ENCODE data around the gene CXorf65. TPM values are rescaled to one million over a fixed set of nuclear protein-coding genes. Genes with fewer than 3 reads are reported as not detected.

Gene CXorf65
- total and polyA plus RNA-seq, 12 donors, result 0.51 TPM; not detected in 11

- no peaks in the 10 kb centered on the region for H3K27me3 ChIP-seq
- intact Hi-C loops (cut with DNase I), result no loop called here
- no peak for DNase-seq
These were observed 46.4 kb downstream of the CXorf65 start for GRCh38 chrX:71060127-71060526.

GRCh38 chrX:71057848-71058530, 48.6 kb downstream of the CXorf65 start:
- WGBS, 4 donors, result 66 to 100% (median 80%) methylated on average over 3 of the region's 3 CpGs
- no peak for TF ChIP-seq CTCF (IDR thresholded peaks at IDR 0.05)
- no peak overlapping the region for H3K4me3 ChIP-seq
- no peaks in the 10 kb centered on the region for H3K9me3 ChIP-seq (replicated peaks in 1 of 3)
- no peak for DNase-seq
- intact Hi-C loops (cut with DNase I), result no loop called here
- H3K27ac ChIP-seq, result no peak overlapping the region
- peaks cover 0 to 11% of the 10 kb centered on the region in 2 donors for H3K36me3 ChIP-seq (replicated peaks in 1 of 2)
- H3K27me3 ChIP-seq, result peaks cover 3% of the 10 kb centered on the region
- no peaks in the 10 kb centered on the region for H3K4me1 ChIP-seq (replicated peaks in 1 of 2)

More at GRCh38 chrX:71060127-71060526, 46.4 kb downstream of the CXorf65 start:
- Histone ChIP-seq H3K36me3 (replicated peaks in 1 of 2) (peaks cover 0 to 11% of the 10 kb centered on the region in 2 donors), H3K4me3 (no peak overlapping the region), H3K4me1 (replicated peaks in 1 of 2) (no peaks in the 10 kb centered on the region), H3K9me3 (replicated peaks in 1 of 3) (no peaks in the 10 kb centered on the region), H3K27ac (no peak overlapping the region)
- TF ChIP-seq CTCF (IDR thresholded peaks at IDR 0.05) (no peak), POLR2A (IDR thresholded peaks at IDR 0.05) (no peak)

GRCh38 chrX:71056867-71057266, 49.7 kb downstream of the CXorf65 start:
- H3K4me1 ChIP-seq (replicated peaks in 1 of 2), result no peaks in the 10 kb centered on the region
- H3K27me3 ChIP-seq, result peaks cover 3% of the 10 kb centered on the region
- TF ChIP-seq POLR2A (IDR thresholded peaks at IDR 0.05) (no peak), CTCF (IDR thresholded peaks at IDR 0.05) (no peak)
- H3K36me3 ChIP-seq (replicated peaks in 1 of 2), result peaks cover 0 to 11% of the 10 kb centered on the region in 2 donors
- intact Hi-C loops (cut with DNase I), result no loop called here
- H3K4me3 ChIP-seq, result no peak overlapping the region
- H3K9me3 ChIP-seq (replicated peaks in 1 of 3), result no peaks in the 10 kb centered on the region
- peak overlapping the region in 1 of 5 donors; percentile 37 for H3K27ac ChIP-seq
- DNase-seq, result no peak

Small RNAs within 50 kb of the gene (small RNA-seq; reads per million reads assigned to genes)
- 0 reads per million in 2 donors for gene CXorf65

Other genes starting within 250 kb of the CXorf65 start
- gene TEX11, start 198.0 kb downstream of the CXorf65 start, total RNA-seq, result not detected
- gene TEX11, start 198.0 kb downstream of the CXorf65 start, polyA plus RNA-seq, result under 1 TPM in 1 of 3 donors, not detected in 2; 0.13 TPM
- gene SLC7A3, start 175.6 kb downstream of the CXorf65 start, total RNA-seq, result under 1 TPM in 2 of 9 donors, not detected in 7; 0.11 to 0.28 TPM
- gene SLC7A3, start 175.6 kb downstream of the CXorf65 start, polyA plus RNA-seq, result not detected
- gene SNX12, start 38.4 kb downstream of the CXorf65 start, total RNA-seq, result 100 to 1,000 TPM in 1 of 9 donors, 10 to 100 TPM in 8; 68.0 to 101 (median 81.0) TPM
- 10 to 100 TPM; 25.4 to 75.8 (median 42.3) TPM for gene SNX12, start 38.4 kb downstream of the CXorf65 start, polyA plus RNA-seq
- gene FOXO4, start 10.9 kb downstream of the CXorf65 start, total RNA-seq, result 100 to 1,000 TPM in 5 of 9 donors, 10 to 100 TPM in 4; 61.3 to 191 (median 101) TPM
- gene FOXO4, start 10.9 kb downstream of the CXorf65 start, polyA plus RNA-seq, result 10 to 100 TPM; 14.3 to 47.7 (median 34.2) TPM
- 1 to 10 TPM in 8 of 9 donors, under 1 TPM in 1; 0.22 to 5.5 (median 1.9) TPM for gene IL2RG, start 4.8 kb upstream of the CXorf65 start, total RNA-seq
- 1 to 10 TPM; 4.3 to 7.0 (median 4.9) TPM for gene IL2RG, start 4.8 kb upstream of the CXorf65 start, polyA plus RNA-seq
- gene MED12, start 11.9 kb upstream of the CXorf65 start, total RNA-seq, result 100 to 1,000 TPM in 2 of 9 donors, 10 to 100 TPM in 7; 39.0 to 107 (median 90.6) TPM
- 10 to 100 TPM; 34.0 to 49.3 (median 44.3) TPM for gene MED12, start 11.9 kb upstream of the CXorf65 start, polyA plus RNA-seq
- 10 to 100 TPM; 10.3 to 51.6 (median 24.9) TPM for gene NLGN3, start 38.1 kb upstream of the CXorf65 start, total RNA-seq
- 10 to 100 TPM in 2 of 3 donors, 1 to 10 TPM in 1; 8.9 to 15.7 (median 10.6) TPM for gene NLGN3, start 38.1 kb upstream of the CXorf65 start, polyA plus RNA-seq
- gene GJB1, start 116.5 kb upstream of the CXorf65 start, total RNA-seq, result under 1 TPM in 1 of 9 donors, not detected in 8; 0.18 TPM
- gene GJB1, start 116.5 kb upstream of the CXorf65 start, polyA plus RNA-seq, result not detected
- 10 to 100 TPM; 31.3 to 77.3 (median 46.5) TPM for gene ZMYM3, start 147.4 kb upstream of the CXorf65 start, total RNA-seq
- gene ZMYM3, start 147.4 kb upstream of the CXorf65 start, polyA plus RNA-seq, result 10 to 100 TPM; 23.0 to 36.1 (median 28.8) TPM
- 100 to 1,000 TPM; 267 to 524 (median 324) TPM for gene NONO, start 176.9 kb upstream of the CXorf65 start, total RNA-seq
- 100 to 1,000 TPM; 140 to 492 (median 170) TPM for gene NONO, start 176.9 kb upstream of the CXorf65 start, polyA plus RNA-seq
- gene ITGB1BP2, start 195.0 kb upstream of the CXorf65 start, total RNA-seq, result 1 to 10 TPM in 3 of 9 donors, under 1 TPM in 5, not detected in 1; 0.18 to 3.2 (median 0.81) TPM
- gene ITGB1BP2, start 195.0 kb upstream of the CXorf65 start, polyA plus RNA-seq, result 1 to 10 TPM in 2 of 3 donors, under 1 TPM in 1; 0.31 to 1.6 (median 1.5) TPM

Measured in adrenal gland (tissue), 12 donors.